HepG2 (cell line): ENCODE measurements around the gene TDG. TPM values are rescaled to one million over a fixed set of nuclear protein-coding genes. Genes with fewer than 3 reads are reported as not detected.

Experiments
- ATAC-seq: fragments of 200-7000 bp; cut with Tn5 transposase; 3 replicates; pipeline ENCODE4 v1.9.1; 2020; ENCODE audit warnings: mild to moderate bottlenecking, moderate library complexity
- BruUV-seq: library from RNA; stranded (reverse); fragments of 400-500 nt; replicated peaks from 2 replicates; lab custom pipeline; 2021; lab: Mats Ljungman, UMichigan
- CTCF ChIA-PET: fragments of 300-600 bp; formaldehyde crosslinking; extraction: SDS; loops from one replicate; lab custom pipeline; 2021; ENCODE audit warnings: low total read pairs, inconsistent platforms, low intra/inter-chr PET ratio; lab: Yijun Ruan, JAX
- POLR2A ChIA-PET: fragments of 350-600 bp; sonication (Branson Sonifier 250); formaldehyde crosslinking; loops from one replicate; lab custom pipeline; 2020; ENCODE audit warnings: antibody characterized with exemption, inconsistent platforms; lab: Yijun Ruan, JAX
- DNase-seq: peaks from one replicate; pipeline ENCODE4 v3.0.0-alpha.2; 2015; ENCODE audit warnings: low spot score
- FAIRE-seq: peaks from 3 replicates; lab custom pipeline; 2011; peaks lifted over from hg19 to GRCh38; lab: Jason Lieb, UNC
- H2AFZ ChIP-seq: one replicate; pipeline ENCODE4 v1.6.1; 2011; ENCODE audit warnings: low read length, inconsistent platforms
- H3K27ac ChIP-seq: fragments of 300-600 bp; 3 replicates; pipeline ENCODE4 v1.8.0; 2011; ENCODE audit warnings: mixed run types, mild to moderate bottlenecking, mixed read lengths, low read length, inconsistent platforms; ENCODE audit not compliant: insufficient read depth; ENCODE audit errors: extremely low read length
- H3K27me3 ChIP-seq, 2 experiments: fragments of 200-600 bp in 1 of 2; 2 replicates in 1 of 2; 3 replicates in 1 of 2; pipeline versions ENCODE4 v1.6.0 to v1.8.0; 2011; ENCODE audit warnings: low read length in 2 of 2, mild to moderate bottlenecking in 2 of 2, moderate library complexity in 2 of 2, inconsistent platforms in 1 of 2; ENCODE audit not compliant: insufficient read depth in 2 of 2, control insufficient read depth in 1 of 2
- H3K36me3 ChIP-seq, 2 experiments: fragments of 200-600 bp in 1 of 2; replicated peaks in 1 of 2; 2 replicates in 1 of 2; 3 replicates in 1 of 2; pipeline versions ENCODE4 v1.5.1 to v1.8.0; 2011; ENCODE audit warnings: low read length in 2 of 2, inconsistent platforms in 1 of 2; ENCODE audit not compliant: insufficient read depth in 2 of 2, control insufficient read depth in 1 of 2
- H3K4me1 ChIP-seq: 2 replicates; pipeline ENCODE4 v1.5.1; 2012; ENCODE audit warnings: low read length, inconsistent platforms; ENCODE audit not compliant: insufficient read depth
- H3K4me2 ChIP-seq: 2 replicates; pipeline ENCODE4 v1.6.0; 2011; ENCODE audit warnings: low read depth, low read length, inconsistent platforms
- H3K4me3 ChIP-seq, 3 experiments: fragments of 200-600 bp in 1 of 3; sonication (generic), shearing (Covaris generic) in 1 of 3; replicated peaks in 1 of 3; 2 replicates each; pipeline ENCODE4 v1.5.1; 2011 to 2016; ENCODE audit warnings: low read length in 3 of 3, inconsistent platforms in 2 of 3, low read depth in 2 of 3, mild to moderate bottlenecking in 2 of 3, control low read depth in 1 of 3, mixed read lengths in 1 of 3; ENCODE audit not compliant: insufficient read depth in 1 of 3
- H3K79me2 ChIP-seq: one replicate; pipeline ENCODE4 v1.6.1; 2011; ENCODE audit warnings: low read length, inconsistent platforms; ENCODE audit not compliant: insufficient read depth
- H3K9ac ChIP-seq: 2 replicates; pipeline ENCODE4 v1.6.0; 2011; ENCODE audit warnings: mild to moderate bottlenecking, low read depth, low read length, inconsistent platforms; ENCODE audit not compliant: insufficient read depth
- H3K9me3 ChIP-seq: 2 replicates; pipeline ENCODE4 v1.5.1; 2012; ENCODE audit warnings: mild to moderate bottlenecking, low read length
- H4K20me1 ChIP-seq: 2 replicates; pipeline ENCODE4 v1.6.0; 2011; ENCODE audit warnings: inconsistent platforms, mild to moderate bottlenecking, low read length, moderate library complexity; ENCODE audit not compliant: insufficient read depth
- AKNA ChIP-seq: sonication (generic); formaldehyde crosslinking; IDR thresholded peaks from 2 replicates; pipeline ENCODE4 v1.4.0; 2020; ENCODE audit warnings: missing genetic modification reagents, borderline replicate concordance
- ELF1 ChIP-seq: sonication (generic); formaldehyde crosslinking; IDR thresholded peaks from 2 replicates; pipeline ENCODE4 v1.4.0; 2020; ENCODE audit warnings: missing genetic modification reagents
- FOXA1 ChIP-seq, 2 experiments: fragments of 450-650 bp in 1 of 2; sonication (generic) in 1 of 2; formaldehyde crosslinking in 1 of 2; IDR thresholded peaks; 2 replicates each; pipeline versions ENCODE4 v1.4.0 to v1.6.1; 2016 to 2020; ENCODE audit warnings: missing genetic modification reagents in 1 of 2
- RBM22 ChIP-seq: fragments of 200-400 bp; formaldehyde crosslinking; optimal IDR thresholded peaks from 2 replicates; pipeline ENCODE3; 2017; ENCODE audit warnings: mild to moderate bottlenecking, low read length, moderate library complexity
- TRIM24 ChIP-seq: sonication (generic); formaldehyde crosslinking; IDR thresholded peaks from 2 replicates; pipeline ENCODE4 v1.8.0; 2022; ENCODE audit warnings: mild to moderate bottlenecking, missing genetic modification reagents
- ZFP41 ChIP-seq: sonication (generic); formaldehyde crosslinking; IDR thresholded peaks from 2 replicates; pipeline ENCODE4 v1.4.0; 2020; ENCODE audit warnings: mild to moderate bottlenecking, missing genetic modification reagents, borderline replicate concordance
- ZNF281 ChIP-seq: sonication (generic); formaldehyde crosslinking; IDR thresholded peaks from 2 replicates; pipeline ENCODE4 v1.4.0; 2020; ENCODE audit warnings: missing genetic modification reagents, borderline replicate concordance
- ZNF501 ChIP-seq: sonication (generic); formaldehyde crosslinking; IDR thresholded peaks from 2 replicates; pipeline ENCODE4 v1.5.1; 2020; ENCODE audit warnings: mild to moderate bottlenecking, moderate library complexity, missing genetic modification reagents
- ZNF512B ChIP-seq: sonication (generic); formaldehyde crosslinking; IDR thresholded peaks from 2 replicates; pipeline ENCODE4 v1.5.1; 2020; ENCODE audit warnings: missing genetic modification reagents, mild to moderate bottlenecking, borderline replicate concordance
- WGBS: methylation state at CpG from one replicate; pipeline ENCODE4 v1.1.6; 2017; ENCODE audit warnings: low lambda C conversion rate; 5-methylcytosine and 5-hydroxymethylcytosine counted together
- in situ Hi-C: cut with HindIII; loops from 2 replicates; pipeline ENCODE4 v1.10.0; 2017; ENCODE audit warnings: low pct_unique_long_range_greater_than_20kb; ENCODE audit not compliant: extremely low pct_ligation_motif_present
- intact Hi-C: fragments of 100-400 bp; cut with micrococcal nuclease; formaldehyde crosslinking; loops from one replicate; pipeline ENCODE4 v1.10.0; 2022; ENCODE audit not compliant: unreplicated experiment
- polyA plus RNA-seq, 8 experiments: library from polyadenylated mRNA; depleted of rRNA in 3 of 8; stranded (reverse) in 7 of 8; unstranded in 1 of 8; fragments of >200 nt; fragmentation: Illumina TruSeq in 4 of 8; extraction: Trizol in 4 of 8; gene quantifications; 2 replicates each; pipeline versions ENCODE4 v1.2.1 to v1.2.3, GENCODE V29; 2011 to 2016; ENCODE audit warnings: low read depth in 4 of 8, missing spikeins in 1 of 8, mixed read lengths in 1 of 8; ENCODE audit not compliant: insufficient read depth in 1 of 8
- total RNA-seq, 5 experiments: library from RNA; depleted of rRNA; stranded (reverse); fragments of >200 nt; fragmentation: Illumina TruSeq; extraction: Trizol; gene quantifications; 2 replicates each; pipeline ENCODE4 v1.2.3, GENCODE V29; 2016; ENCODE audit warnings: low read depth in 1 of 5
- TF ChIP-seq, protein P1 (sequence below): fragments of 450-650 bp; IDR thresholded peaks from 2 replicates; pipeline ENCODE4 v1.6.1; 2016

TDG gene
- total and polyA plus RNA-seq, 2 of the 13 experiments (the other 11 are each of a cell fraction or from before 2014, with no cell fraction given): 14.2 to 19.5 TPM

DNA sequence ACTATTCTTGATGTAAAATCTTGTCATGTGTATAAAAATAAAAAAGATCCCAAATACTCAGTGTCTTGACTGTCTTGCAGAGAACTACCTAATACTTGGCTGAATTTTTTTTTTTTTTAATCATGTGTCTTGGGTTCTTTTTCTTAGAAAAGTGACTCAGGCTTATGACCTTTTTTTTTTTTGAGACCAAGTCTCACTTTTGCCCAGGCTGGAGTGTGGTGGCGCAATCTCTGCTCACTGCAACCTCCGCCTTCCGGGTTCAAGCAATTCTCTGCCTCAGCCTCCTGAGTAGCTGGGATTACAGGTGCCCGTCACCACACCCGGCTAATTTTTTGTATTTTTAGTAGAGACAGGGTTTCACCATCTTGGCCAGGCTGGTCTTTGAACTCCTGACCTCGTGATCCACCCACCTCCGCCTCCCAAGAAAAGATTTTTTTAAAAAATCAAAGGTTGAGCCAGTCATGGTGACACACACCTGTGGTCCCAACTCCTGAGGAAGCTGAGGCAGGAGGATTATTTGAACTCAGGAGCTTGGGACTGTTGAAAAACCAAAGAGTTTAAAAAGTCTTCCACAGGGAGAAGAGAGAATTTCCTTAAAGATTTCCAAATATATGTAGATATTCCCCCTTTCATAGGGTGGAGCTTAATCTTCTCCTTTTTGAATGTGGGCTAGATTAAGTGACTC, 17.7 kb upstream of the TDG start:
- Histone ChIP-seq H3K27ac (no peak overlapping the region), H3K9ac (no peak overlapping the region), H3K9me3 (no peaks in the 10 kb centered on the region), H3K36me3 (peaks cover 16 to 76% of the 10 kb centered on the region in 2 experiments), H3K27me3 (no peaks in the 10 kb centered on the region), H3K4me1 (no peaks in the 10 kb centered on the region), H3K4me2 (no peak overlapping the region), H4K20me1 (no peaks in the 10 kb centered on the region; the same call in 1 of the 2 replicates), H3K79me2 (no peaks in the 10 kb centered on the region), H3K4me3 (no peak overlapping the region), H2AFZ (no peak overlapping the region)
- in situ Hi-C loops: no loop called here
- POLR2A ChIA-PET: interaction anchor here (1.7 kb wide), 1 partner anchor 18 kb away, joined by 7 read pairs; the partner anchor contains the start of gene TDG
- no peak for ATAC-seq
- no peak for DNase-seq
- no peak for FAIRE-seq
- intact Hi-C loops: no loop called here
- CTCF ChIA-PET: no interaction called here
- no TSS peak for BruUV-seq
- WGBS: 95% methylated on average over 7 of the region's 7 CpGs
- TF ChIP-seq ZFP41 (CRISPR knock-in tag) (no peak), ZNF501 (no peak), ELF1 (CRISPR knock-in tag) (no peak), TRIM24 (no peak), FOXA1 (IDR thresholded peaks at IDR 0.05) (no peak), FOXA1 (CRISPR knock-in tag; IDR thresholded peaks at IDR 0.05) (no peak), ZNF281 (no peak), RBM22 (peak; percentile 77), ZNF512B (CRISPR knock-in tag) (no peak), AKNA (CRISPR knock-in tag) (no peak)
- TF ChIP-seq, protein P1, sequence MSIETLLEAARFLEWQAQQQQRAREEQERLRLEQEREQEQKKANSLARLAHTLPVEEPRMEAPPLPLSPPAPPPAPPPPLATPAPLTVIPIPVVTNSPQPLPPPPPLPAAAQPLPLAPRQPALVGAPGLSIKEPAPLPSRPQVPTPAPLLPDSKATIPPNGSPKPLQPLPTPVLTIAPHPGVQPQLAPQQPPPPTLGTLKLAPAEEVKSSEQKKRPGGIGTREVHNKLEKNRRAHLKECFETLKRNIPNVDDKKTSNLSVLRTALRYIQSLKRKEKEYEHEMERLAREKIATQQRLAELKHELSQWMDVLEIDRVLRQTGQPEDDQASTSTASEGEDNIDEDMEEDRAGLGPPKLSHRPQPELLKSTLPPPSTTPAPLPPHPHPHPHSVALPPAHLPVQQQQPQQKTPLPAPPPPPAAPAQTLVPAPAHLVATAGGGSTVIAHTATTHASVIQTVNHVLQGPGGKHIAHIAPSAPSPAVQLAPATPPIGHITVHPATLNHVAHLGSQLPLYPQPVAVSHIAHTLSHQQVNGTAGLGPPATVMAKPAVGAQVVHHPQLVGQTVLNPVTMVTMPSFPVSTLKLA: no peak
